IPS DF 6.9 (cell line): ENCODE measurements around the gene ATF7.
"Not testable (repeated sequence)": the region's sequence is repeated elsewhere in the genome, so short reads cannot be mapped to it uniquely, and the experiment has no call there.

ENCODE experiments used
- DNase-seq: peaks from one replicate; pipeline ENCODE4 v3.0.0-alpha.2; 2013; ENCODE audit warnings: low read depth, low spot score
- H3K27ac ChIP-seq: one replicate; pipeline ENCODE4 v1.5.1; 2013; ENCODE audit warnings: low read length, control low read depth
- H3K27me3 ChIP-seq: 2 replicates; pipeline ENCODE4 v1.6.1; 2013; ENCODE audit warnings: mild to moderate bottlenecking, low read length; ENCODE audit not compliant: control insufficient read depth, insufficient read depth
- H3K36me3 ChIP-seq: 2 replicates; pipeline ENCODE4 v1.6.1; 2013; ENCODE audit warnings: low read length; ENCODE audit not compliant: control insufficient read depth, insufficient read depth
- H3K4me1 ChIP-seq: 2 replicates; pipeline ENCODE4 v1.6.1; 2013; ENCODE audit warnings: low read length; ENCODE audit not compliant: control insufficient read depth, insufficient read depth
- H3K4me3 ChIP-seq: 2 replicates; pipeline ENCODE4 v1.5.1; 2013; ENCODE audit warnings: mild to moderate bottlenecking, low read length
- H3K9me3 ChIP-seq: 2 replicates; pipeline ENCODE4 v1.6.1; 2013; ENCODE audit warnings: low read length, inconsistent platforms; ENCODE audit not compliant: control insufficient read depth, insufficient read depth
- WGBS: extraction: QIAGEN DNeasy Blood & Tissue Kit; methylation state at CpG from one replicate; pipeline ENCODE4 v1.1.7; 2013; ENCODE audit warnings: mixed read lengths, missing lambda C conversion rate; ENCODE audit not compliant: insufficient read length, insufficient coverage; 5-methylcytosine and 5-hydroxymethylcytosine counted together

The ATF7 gene

DNA sequence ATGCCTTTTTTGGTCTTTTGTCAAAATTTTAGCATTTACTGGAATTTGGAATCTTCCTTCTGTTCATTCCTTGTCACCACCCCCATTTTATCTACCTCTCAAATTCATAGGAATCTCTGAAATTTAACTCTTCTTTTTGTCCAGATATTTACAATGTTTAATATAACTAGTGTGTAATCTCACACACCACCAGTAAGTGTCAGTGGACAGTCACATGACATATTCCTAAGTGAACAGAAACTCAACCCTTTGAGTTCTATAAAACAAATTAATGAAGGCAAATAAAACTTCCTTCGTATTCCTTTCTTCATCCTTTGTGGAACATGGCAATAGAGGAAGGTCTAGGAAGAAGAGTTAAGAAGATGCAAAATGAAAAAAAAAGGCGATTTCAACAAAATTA lies 26.6 kb downstream of the ATF7 start:
- H3K27ac ChIP-seq = no peak overlapping the region
- no peak overlapping the region for H3K4me3 ChIP-seq
- no peaks in the 10 kb centered on the region for H3K27me3 ChIP-seq
- H3K4me1 ChIP-seq = no peaks in the 10 kb centered on the region
- H3K36me3 ChIP-seq = no peaks in the 10 kb centered on the region
- DNase-seq = no peak
- no peaks in the 10 kb centered on the region for H3K9me3 ChIP-seq
- no CpG with 5 or more reads among the region's 2 CpGs for WGBS

- not testable (repeated sequence) for H3K27ac ChIP-seq, H3K9me3 ChIP-seq, H3K4me1 ChIP-seq, H3K36me3 ChIP-seq, H3K27me3 ChIP-seq, H3K4me3 ChIP-seq, DNase-seq
- WGBS = no CpG with 5 or more reads among the region's 2 CpGs
Observed at GRCh38 chr12:53598971-53599370, 27.2 kb downstream of the ATF7 start.

DNA sequence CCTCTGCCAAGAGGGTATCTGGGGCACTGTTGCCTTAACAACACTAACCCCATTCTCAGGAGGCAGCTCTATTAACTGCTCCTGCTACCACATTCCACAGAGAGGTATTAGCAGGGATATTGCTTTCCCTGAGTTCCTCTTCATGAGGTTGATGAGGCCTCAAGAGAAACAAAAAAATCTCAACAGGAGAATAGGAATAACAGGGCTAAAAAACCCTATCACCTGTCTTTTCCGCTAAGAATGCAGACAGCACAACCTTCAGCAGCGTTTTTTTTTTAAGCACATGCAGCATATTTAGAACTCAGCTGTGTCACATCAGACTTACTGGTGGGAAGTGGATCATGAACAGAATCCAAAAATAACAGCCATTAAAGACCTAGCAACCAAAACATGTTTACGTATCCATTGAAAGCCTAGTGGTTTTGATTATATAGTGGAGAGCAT lies 29.2 kb downstream of the ATF7 start:
- Histone ChIP-seq H3K27ac (no peak overlapping the region), H3K4me3 (no peak overlapping the region), H3K36me3 (no peaks in the 10 kb centered on the region), H3K27me3 (no peaks in the 10 kb centered on the region), H3K4me1 (no peaks in the 10 kb centered on the region), H3K9me3 (no peaks in the 10 kb centered on the region)
- WGBS = no CpG with 5 or more reads among the region's 3 CpGs
- DNase-seq = no peak

- no CpG with 5 or more reads among the region's 5 CpGs for WGBS
- H3K4me1 ChIP-seq = no peaks in the 10 kb centered on the region
Observed at GRCh38 chr12:53594897-53595615, 31.1 kb downstream of the ATF7 start.

DNA sequence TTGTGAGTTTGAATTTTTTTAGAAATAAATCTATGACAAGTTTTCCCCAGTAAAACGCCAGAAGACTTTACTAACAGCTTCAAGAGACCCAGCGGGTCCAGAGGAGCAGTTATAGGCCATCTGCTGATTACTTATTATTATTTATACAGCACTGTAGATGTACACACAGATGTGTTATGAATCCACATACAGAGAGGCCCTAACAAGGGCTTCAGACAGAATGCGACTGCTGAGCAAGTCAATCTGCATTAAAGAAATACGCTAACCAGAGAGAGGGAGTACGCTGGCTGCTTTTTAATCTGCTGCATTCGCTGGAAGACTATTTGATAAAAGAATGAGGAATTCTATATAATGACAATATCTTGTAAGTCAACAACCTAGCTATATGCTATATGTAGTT lies 32.5 kb downstream of the ATF7 start:
- Histone ChIP-seq H3K9me3 (no peaks in the 10 kb centered on the region), H3K36me3 (no peaks in the 10 kb centered on the region), H3K27me3 (no peaks in the 10 kb centered on the region), H3K27ac (no peak overlapping the region), H3K4me3 (no peak overlapping the region), H3K4me1 (no peaks in the 10 kb centered on the region)
- no peak for DNase-seq
- no CpG with 5 or more reads among the region's 6 CpGs for WGBS

More at GRCh38 chr12:53594897-53595615, 31.1 kb downstream of the ATF7 start:
- H3K36me3 ChIP-seq = no peaks in the 10 kb centered on the region
- H3K9me3 ChIP-seq = no peaks in the 10 kb centered on the region
- H3K27ac ChIP-seq = no peak overlapping the region
- no peak for DNase-seq
- no peaks in the 10 kb centered on the region for H3K27me3 ChIP-seq
- H3K4me3 ChIP-seq = no peak overlapping the region

DNA sequence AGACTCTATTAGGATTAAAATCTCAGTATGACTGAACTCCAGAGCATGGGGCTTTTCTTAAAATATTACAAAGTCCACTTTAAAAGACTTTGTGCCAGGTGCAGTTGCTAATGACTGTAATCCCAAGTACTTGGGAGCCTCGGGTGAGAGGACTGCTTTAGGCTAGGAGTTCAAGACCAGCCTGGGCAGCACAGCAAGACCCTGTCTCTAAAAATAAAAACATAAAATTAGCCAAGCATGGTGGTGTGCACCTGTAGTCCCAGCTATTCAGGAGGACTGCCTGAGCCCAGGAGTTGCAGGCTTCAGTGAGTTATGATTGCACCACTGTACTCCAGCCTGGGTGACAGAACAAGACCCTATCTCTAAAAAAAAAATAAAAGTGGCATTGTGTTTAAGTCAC lies 33.2 kb downstream of the ATF7 start:
- DNase-seq = no peak
- no CpG with 5 or more reads among the region's 1 CpG for WGBS
- Histone ChIP-seq H3K4me3 (no peak overlapping the region), H3K27me3 (no peaks in the 10 kb centered on the region), H3K36me3 (no peaks in the 10 kb centered on the region), H3K27ac (no peak overlapping the region), H3K4me1 (no peaks in the 10 kb centered on the region), H3K9me3 (no peaks in the 10 kb centered on the region)

- Histone ChIP-seq H3K27ac (no peak overlapping the region), H3K4me3 (no peak overlapping the region), H3K27me3 (no peaks in the 10 kb centered on the region), H3K4me1 (no peaks in the 10 kb centered on the region), H3K36me3 (no peaks in the 10 kb centered on the region), H3K9me3 (no peaks in the 10 kb centered on the region)
- no CpG with 5 or more reads among the region's 1 CpG for WGBS
- no peak for DNase-seq
Observed at GRCh38 chr12:53592426-53592825, 33.8 kb downstream of the ATF7 start.

DNA sequence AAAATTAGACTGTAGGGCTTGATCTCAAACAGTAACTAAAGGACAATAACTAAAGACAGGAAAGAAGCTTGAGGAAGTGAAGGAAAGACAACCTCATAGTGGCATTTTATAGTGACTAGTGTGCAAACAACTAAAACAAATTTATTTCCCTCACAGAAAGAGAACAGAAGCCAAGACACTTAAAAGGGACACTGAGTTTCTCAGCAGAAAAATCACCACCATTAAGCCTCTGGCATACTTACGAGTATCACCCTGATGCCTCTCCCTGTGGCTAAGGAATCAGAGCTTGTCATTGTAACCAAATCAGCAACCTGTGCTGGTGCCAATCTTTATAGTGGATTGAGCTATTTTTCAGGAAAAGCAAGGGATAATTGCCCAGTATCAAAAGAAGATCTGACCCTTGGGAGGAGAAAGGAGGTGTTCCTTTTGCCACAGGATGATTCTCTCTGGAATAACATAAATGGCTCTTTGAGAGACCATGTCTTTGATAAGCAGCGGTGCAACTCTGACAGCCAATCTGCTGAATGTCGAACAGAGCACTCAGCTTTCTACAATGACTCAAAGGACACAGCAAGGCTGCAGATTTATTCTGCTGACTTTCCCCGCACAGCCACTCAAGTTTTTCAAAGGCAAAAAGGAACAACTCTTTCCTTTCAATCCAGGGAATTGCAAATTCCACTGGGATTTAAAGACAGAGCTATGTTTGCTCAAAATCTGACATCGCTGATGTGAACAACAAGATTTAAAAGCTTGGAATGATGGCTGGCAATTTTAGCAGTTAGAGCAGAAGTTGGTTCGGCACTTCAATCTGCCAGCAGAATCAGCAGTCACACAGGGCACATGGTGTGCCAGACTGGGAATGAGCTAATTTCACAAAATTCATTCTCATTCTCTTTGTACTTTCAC lies 34.6 kb downstream of the ATF7 start:
- no peak for DNase-seq
- no peaks in the 10 kb centered on the region for H3K9me3 ChIP-seq
- no peaks in the 10 kb centered on the region for H3K27me3 ChIP-seq
- no peaks in the 10 kb centered on the region for H3K4me1 ChIP-seq
- H3K27ac ChIP-seq = no peak overlapping the region
- no peaks in the 10 kb centered on the region for H3K36me3 ChIP-seq
- WGBS = no CpG with 5 or more reads among the region's 6 CpGs
- no peak overlapping the region for H3K4me3 ChIP-seq

- Histone ChIP-seq H3K36me3 (no peaks in the 10 kb centered on the region), H3K4me3 (no peak overlapping the region), H3K27me3 (no peaks in the 10 kb centered on the region), H3K27ac (no peak overlapping the region), H3K4me1 (no peaks in the 10 kb centered on the region), H3K9me3 (no peaks in the 10 kb centered on the region)
- DNase-seq = no peak
- no CpG with 5 or more reads among the region's 3 CpGs for WGBS
Observed at GRCh38 chr12:53590652-53591051, 35.5 kb downstream of the ATF7 start.

GRCh38 chr12:53589915-53590314 lies 36.3 kb downstream of the ATF7 start:
- DNase-seq = no peak
- Histone ChIP-seq H3K4me1 (no peaks in the 10 kb centered on the region), H3K4me3 (no peak overlapping the region), H3K27ac (no peak overlapping the region), H3K9me3 (no peaks in the 10 kb centered on the region), H3K36me3 (no peaks in the 10 kb centered on the region), H3K27me3 (no peaks in the 10 kb centered on the region)
- 100% methylated on average over 1 of the region's 4 CpGs for WGBS
